ES-I3 (cell line): ENCODE measurements around the gene ANKRD37.
"Not testable (repeated sequence)": the region's sequence is repeated elsewhere in the genome, so short reads cannot be mapped to it uniquely, and the experiment has no call there.

Source experiments
- H3K36me3 ChIP-seq: 2 replicates; pipeline ENCODE4 v1.6.1; 2013; ENCODE audit warnings: mild to moderate bottlenecking, low read length, control low read depth, moderate library complexity; ENCODE audit not compliant: insufficient read depth
- H3K4me1 ChIP-seq: 2 replicates; pipeline ENCODE4 v1.6.1; 2013; ENCODE audit warnings: mild to moderate bottlenecking, control low read depth, low read length; ENCODE audit not compliant: insufficient read depth
- H3K9ac ChIP-seq: 2 replicates; pipeline ENCODE4 v1.6.1; 2013; ENCODE audit warnings: low read depth, mild to moderate bottlenecking, low read length, moderate library complexity
- H3K9me3 ChIP-seq: 2 replicates; pipeline ENCODE4 v1.6.1; 2013; ENCODE audit warnings: mild to moderate bottlenecking, low read length, moderate library complexity; ENCODE audit not compliant: control insufficient read depth, insufficient read depth

ANKRD37 gene

DNA sequence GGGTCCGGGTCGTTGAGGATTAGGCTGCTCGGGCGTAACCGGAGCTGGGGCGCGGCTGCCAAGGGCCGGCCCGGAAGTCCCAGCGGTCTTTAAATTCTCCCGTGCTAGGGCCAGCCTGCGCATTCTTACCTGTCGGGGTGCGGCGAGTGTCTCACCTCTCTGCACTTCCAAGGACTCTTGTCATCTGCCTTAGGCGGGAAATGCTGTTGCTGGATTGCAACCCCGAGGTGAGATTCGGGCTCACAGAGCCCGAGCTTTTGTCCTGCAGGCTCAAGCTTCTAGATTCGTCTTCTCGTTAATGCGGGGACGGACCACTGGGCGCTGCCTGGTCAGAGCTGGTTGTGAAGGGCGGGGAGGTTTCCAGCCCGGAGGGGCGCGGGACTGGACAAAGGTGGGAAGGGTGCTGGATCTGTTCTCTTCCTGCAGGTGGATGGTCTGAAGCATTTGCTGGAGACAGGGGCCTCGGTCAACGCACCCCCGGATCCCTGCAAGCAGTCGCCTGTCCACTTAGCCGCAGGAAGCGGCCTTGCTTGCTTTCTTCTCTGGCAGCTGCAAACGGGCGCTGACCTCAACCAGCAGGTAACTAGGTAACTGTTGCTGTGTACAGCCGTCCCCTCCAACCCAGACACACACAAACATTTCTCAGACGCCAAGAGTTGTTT is at the start of gene ANKRD37:
Gene ANKRD37, plus strand, starts transcription at position 118 of the 662 bp plus-strand sequence. Its CDS starts 83 bp downstream, at position 201.
- Histone ChIP-seq H3K9ac (peak within 1 kb of the TSS; percentile 75; the same call in 1 of the 2 replicates), H3K9me3 (no peaks in the 10 kb centered on the region; the same call in 1 of the 2 replicates), H3K4me1 (no peaks in the 10 kb centered on the region), H3K36me3 (peaks cover 1% of the 10 kb centered on the region; the same call in 1 of the 2 replicates)

DNA sequence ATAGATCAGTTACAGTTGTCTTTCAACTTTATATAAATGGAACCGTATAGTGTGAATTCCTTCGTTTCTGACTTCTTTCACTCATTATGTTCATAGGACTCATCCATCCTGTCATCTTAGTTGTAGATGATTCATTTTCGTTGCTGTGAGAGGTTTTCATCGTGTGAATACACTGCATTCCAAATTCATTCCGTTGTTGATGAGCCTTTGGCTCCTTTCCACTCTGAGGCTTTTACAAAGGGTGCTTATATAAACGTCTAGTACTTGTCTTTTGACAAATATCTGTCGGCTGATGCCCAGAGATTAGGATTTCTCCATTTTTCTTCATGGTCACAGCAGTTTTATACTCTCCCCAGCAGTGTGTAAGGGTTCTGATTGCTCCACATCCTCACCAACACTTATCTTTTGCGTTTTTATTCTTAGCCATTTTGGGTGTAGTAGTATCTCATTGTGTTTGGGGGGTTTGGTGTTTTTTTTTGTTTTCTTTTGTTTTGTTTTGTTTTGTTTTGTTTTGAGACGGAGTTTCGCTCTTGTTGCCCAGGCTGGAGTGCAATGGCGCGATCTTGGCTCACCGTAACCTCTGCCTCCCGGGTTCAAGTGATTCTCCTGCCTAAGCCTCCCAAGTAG is 49.6 kb upstream of the ANKRD37 start:
- Histone ChIP-seq H3K9me3 (no peaks in the 10 kb centered on the region), H3K4me1 (peaks cover 6% of the 10 kb centered on the region; the same call in 1 of the 2 replicates), H3K36me3 (no peaks in the 10 kb centered on the region; the same call in 1 of the 2 replicates), H3K9ac (no peak overlapping the region)

- H3K9ac ChIP-seq, result no peak overlapping the region
- no peaks in the 10 kb centered on the region for H3K4me1 ChIP-seq
- no peaks in the 10 kb centered on the region; the same call in 1 of the 2 replicates for H3K36me3 ChIP-seq
- no peaks in the 10 kb centered on the region for H3K9me3 ChIP-seq
These were observed 45.0 kb upstream of the ANKRD37 start for GRCh38 chr4:185351691-185352090.

DNA sequence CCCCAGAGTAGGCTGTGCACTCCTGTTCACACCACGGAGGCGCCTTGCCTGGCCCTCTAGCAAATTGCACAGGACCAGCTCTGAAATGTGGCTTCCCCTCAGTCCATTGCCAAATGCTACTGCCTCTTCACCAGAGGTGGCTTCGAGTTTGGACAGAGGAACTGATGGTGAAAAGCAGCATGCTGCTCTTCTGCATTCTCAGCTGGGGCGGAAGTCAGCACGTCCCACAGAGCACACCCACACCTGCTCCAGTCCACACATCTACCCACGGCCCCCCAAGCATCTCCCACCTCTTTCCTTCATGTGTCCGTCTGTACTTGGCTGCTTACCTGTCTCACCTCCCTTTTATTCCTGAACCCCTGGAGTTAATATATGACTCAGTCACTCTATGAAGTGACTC is 44.4 kb upstream of the ANKRD37 start:
- Histone ChIP-seq H3K4me1 (no peaks in the 10 kb centered on the region), H3K36me3 (no peaks in the 10 kb centered on the region; the same call in 1 of the 2 replicates), H3K9me3 (no peaks in the 10 kb centered on the region), H3K9ac (no peak overlapping the region)

DNA sequence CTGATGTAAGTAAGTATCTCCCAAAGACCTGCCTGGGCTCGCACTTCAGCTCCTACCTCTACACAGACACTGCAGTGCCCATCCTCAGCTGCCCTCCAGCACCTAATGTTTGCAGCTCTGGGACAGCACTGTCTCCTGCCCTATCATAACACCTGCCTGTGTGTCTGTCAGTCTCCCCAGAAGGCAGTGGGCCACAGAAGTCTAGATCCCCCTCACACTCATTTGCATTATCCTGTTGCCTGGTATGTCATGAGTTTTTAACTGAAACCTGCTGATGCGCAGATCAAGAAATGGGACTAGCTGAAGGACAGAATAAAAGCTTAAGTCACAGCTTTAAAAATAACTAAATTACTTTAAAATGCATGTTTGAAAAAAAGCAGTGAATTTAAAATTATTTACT is 43.9 kb upstream of the ANKRD37 start:
- no peaks in the 10 kb centered on the region for H3K9me3 ChIP-seq
- no peaks in the 10 kb centered on the region; the same call in 1 of the 2 replicates for H3K36me3 ChIP-seq
- no peaks in the 10 kb centered on the region for H3K4me1 ChIP-seq
- no peak overlapping the region for H3K9ac ChIP-seq

DNA sequence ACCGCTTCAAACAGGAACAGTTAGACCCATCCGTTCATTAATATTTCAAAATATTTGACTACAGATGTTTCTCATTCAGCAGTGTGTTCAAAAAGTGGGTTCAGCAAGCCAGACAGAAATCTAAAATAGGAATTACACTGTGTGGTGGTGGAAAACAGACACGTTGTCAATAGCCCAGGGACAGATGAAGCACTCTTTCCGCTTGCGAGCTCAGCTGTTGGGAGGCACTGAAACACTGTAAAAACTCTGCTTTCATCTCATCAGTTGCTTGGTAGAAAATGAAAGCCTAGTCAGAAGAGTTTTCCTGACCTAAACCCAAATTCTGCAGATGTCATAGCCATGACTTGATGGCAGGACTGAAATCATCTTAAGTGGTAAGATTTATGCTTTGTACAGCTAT is 39.4 kb upstream of the ANKRD37 start:
- Histone ChIP-seq H3K9me3 (no peaks in the 10 kb centered on the region), H3K9ac (no peak overlapping the region), H3K4me1 (no peaks in the 10 kb centered on the region), H3K36me3 (no peaks in the 10 kb centered on the region)

- Histone ChIP-seq H3K9ac (no peak overlapping the region), H3K36me3 (no peaks in the 10 kb centered on the region)
These were observed 38.8 kb upstream of the ANKRD37 start for GRCh38 chr4:185357733-185358440.

GRCh38 chr4:185358514-185358913 is 38.1 kb upstream of the ANKRD37 start:
- Histone ChIP-seq H3K4me1 (no peaks in the 10 kb centered on the region), H3K9ac (no peak overlapping the region), H3K36me3 (no peaks in the 10 kb centered on the region), H3K9me3 (no peaks in the 10 kb centered on the region)

More at GRCh38 chr4:185357733-185358440, 38.8 kb upstream of the ANKRD37 start:
- Histone ChIP-seq H3K9me3 (no peaks in the 10 kb centered on the region), H3K4me1 (no peaks in the 10 kb centered on the region)

DNA sequence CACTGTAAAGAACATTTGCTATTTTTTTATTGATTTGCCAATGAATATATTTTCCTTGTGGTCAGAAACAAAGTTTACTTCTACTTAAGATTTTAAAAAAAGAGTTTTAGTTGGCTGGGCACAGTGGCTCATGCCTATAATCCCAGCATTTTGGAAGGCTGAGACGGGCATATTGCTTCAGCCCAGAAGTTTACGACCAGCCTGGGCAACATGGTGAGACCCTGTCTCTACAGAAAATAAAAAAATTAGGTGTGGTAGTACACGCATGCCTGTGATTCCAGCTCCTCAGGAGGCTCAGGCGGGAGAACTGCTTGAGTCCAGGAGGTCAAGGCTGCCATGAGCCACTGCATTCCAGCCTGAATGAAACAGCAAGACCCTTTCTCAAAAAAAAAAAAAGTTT is 37.7 kb upstream of the ANKRD37 start:
- no peaks in the 10 kb centered on the region for H3K9me3 ChIP-seq
- no peaks in the 10 kb centered on the region for H3K4me1 ChIP-seq
- H3K36me3 ChIP-seq, result no peaks in the 10 kb centered on the region
- no peak overlapping the region for H3K9ac ChIP-seq

DNA sequence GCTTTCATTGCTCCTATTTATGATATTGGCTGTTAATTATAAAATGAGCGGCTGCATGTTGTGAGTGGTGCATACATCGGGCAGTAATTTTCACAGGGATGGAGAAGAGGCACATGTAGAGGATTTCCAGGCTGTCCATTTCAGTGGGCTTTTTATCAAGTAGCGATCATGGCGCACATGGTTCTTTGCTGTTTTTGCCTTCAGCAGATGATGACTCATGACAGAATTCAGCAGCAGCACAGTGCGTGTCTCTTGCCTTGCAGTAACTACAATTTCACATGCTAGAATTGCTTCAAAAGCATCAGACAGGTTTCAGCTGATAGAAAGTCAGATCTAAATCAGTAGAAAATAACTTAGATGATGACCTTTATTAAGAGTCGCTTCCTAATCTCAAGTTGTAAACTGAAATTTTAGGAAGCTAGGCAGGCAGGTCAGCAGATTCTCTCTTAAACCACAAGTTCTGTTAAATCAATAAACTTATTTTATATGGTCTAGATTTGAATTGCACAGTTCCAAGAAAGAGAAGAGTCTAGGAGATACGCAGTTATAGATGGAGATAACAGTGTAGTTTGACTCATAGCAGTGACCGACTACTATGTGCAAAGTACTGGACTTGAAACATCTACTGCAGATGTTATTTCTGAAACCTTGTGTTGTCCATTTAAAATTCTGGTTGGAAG is 36.7 kb upstream of the ANKRD37 start:
- H3K9me3 ChIP-seq, result no peaks in the 10 kb centered on the region
- no peaks in the 10 kb centered on the region for H3K36me3 ChIP-seq
- H3K4me1 ChIP-seq, result no peaks in the 10 kb centered on the region
- H3K9ac ChIP-seq, result no peak overlapping the region

GRCh38 chr4:185361872-185362271 is 34.8 kb upstream of the ANKRD37 start:
- H3K36me3 ChIP-seq, result no peaks in the 10 kb centered on the region
- H3K9ac ChIP-seq, result no peak overlapping the region
- H3K9me3 ChIP-seq, result no peaks in the 10 kb centered on the region
- H3K4me1 ChIP-seq, result no peaks in the 10 kb centered on the region

DNA sequence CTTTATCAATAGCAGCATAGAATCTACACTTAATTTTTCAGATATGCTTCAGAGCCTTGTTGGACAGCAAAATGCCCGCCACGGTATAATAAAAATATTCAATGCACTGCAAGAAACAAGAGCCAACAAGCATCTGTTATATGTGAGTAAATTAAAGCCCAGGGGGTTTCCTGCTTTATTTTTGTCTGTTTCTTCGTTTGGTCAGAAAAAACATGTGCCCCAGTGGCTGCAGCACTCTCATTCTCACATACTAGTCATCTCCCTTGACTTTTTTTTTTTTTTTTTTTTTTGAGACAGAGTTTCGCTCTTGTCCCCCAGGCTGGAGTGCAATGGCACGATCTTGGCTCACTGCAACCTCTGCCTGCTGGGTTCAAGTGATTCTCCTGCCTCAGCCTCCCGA is 34.1 kb upstream of the ANKRD37 start:
- not testable (repeated sequence) for H3K36me3 ChIP-seq, H3K9ac ChIP-seq

GRCh38 chr4:185363251-185363650 is 33.4 kb upstream of the ANKRD37 start:
- Histone ChIP-seq H3K9ac (no peak overlapping the region), H3K36me3 (no peaks in the 10 kb centered on the region), H3K9me3 (no peaks in the 10 kb centered on the region), H3K4me1 (no peaks in the 10 kb centered on the region)

More for the DNA sequence above, 34.1 kb upstream of the ANKRD37 start:
- not testable (repeated sequence) for H3K9me3 ChIP-seq, H3K4me1 ChIP-seq

- no peaks in the 10 kb centered on the region for H3K9me3 ChIP-seq
- no peak overlapping the region for H3K9ac ChIP-seq
- H3K4me1 ChIP-seq, result no peaks in the 10 kb centered on the region
- H3K36me3 ChIP-seq, result no peaks in the 10 kb centered on the region
These were observed 31.8 kb upstream of the ANKRD37 start for GRCh38 chr4:185364886-185365285.
